ENCODE data around the gene CARD19.
A peak's percentile ranks its signal among the peaks of the same experiment; 100 is the strongest.

Gene CARD19

GRCh38 chr9:93096131-93096802 is at the start of gene CARD19:
CARD19 (plus strand) TSS chr9:93096217; CDS start chr9:93096346, 129 bp downstream.
- DNase-seq (ENCODE audit: low read depth in 2 of 2, low spot score in 1 of 2): no peak

- DNase-seq (ENCODE audit: low read depth in 2 of 2, low spot score in 1 of 2): no peak
Observed at GRCh38 chr9:93048566-93049448, 47.2 kb upstream of the CARD19 start.

GRCh38 chr9:93049491-93049890 is 46.5 kb upstream of the CARD19 start:
- no peak for DNase-seq (ENCODE audit: low read depth in 2 of 2, low spot score in 1 of 2)

GRCh38 chr9:93050231-93050630 is 45.8 kb upstream of the CARD19 start:
- no peak for DNase-seq (ENCODE audit: low read depth in 2 of 2, low spot score in 1 of 2)

GRCh38 chr9:93051680-93052089 is 44.3 kb upstream of the CARD19 start:
- DNase-seq (ENCODE audit: low read depth in 2 of 2, low spot score in 1 of 2): no peak

GRCh38 chr9:93052791-93053540 is 43.1 kb upstream of the CARD19 start:
- DNase-seq (ENCODE audit: low read depth in 2 of 2, low spot score in 1 of 2): no peak

GRCh38 chr9:93053781-93054331 is 42.2 kb upstream of the CARD19 start:
- no peak for DNase-seq (ENCODE audit: low read depth in 2 of 2, low spot score in 1 of 2)

GRCh38 chr9:93054758-93055704 is 41.0 kb upstream of the CARD19 start:
- DNase-seq (ENCODE audit: low read depth in 2 of 2, low spot score in 1 of 2): no peak

- no peak for DNase-seq (ENCODE audit: low read depth in 2 of 2, low spot score in 1 of 2)
Observed at GRCh38 chr9:93057042-93057702, 38.8 kb upstream of the CARD19 start.

- DNase-seq (ENCODE audit: low read depth in 2 of 2, low spot score in 1 of 2): no peak
Observed at GRCh38 chr9:93057703-93058354, 38.2 kb upstream of the CARD19 start.

- DNase-seq (ENCODE audit: low read depth in 2 of 2, low spot score in 1 of 2): peak in 1 of 2 donors; percentile 36
Observed at GRCh38 chr9:93058355-93059010, 37.5 kb upstream of the CARD19 start, which contains the start of gene SUSD3. SUSD3 (plus strand) TSS chr9:93058701; CDS start chr9:93058743, 42 bp downstream.

GRCh38 chr9:93059011-93059714 is 36.9 kb upstream of the CARD19 start:
- no peak for DNase-seq (ENCODE audit: low read depth in 2 of 2, low spot score in 1 of 2)

GRCh38 chr9:93059715-93060578 is 36.1 kb upstream of the CARD19 start:
- DNase-seq (ENCODE audit: low read depth in 2 of 2, low spot score in 1 of 2): no peak

- no peak for DNase-seq (ENCODE audit: low read depth in 2 of 2, low spot score in 1 of 2)
Observed at GRCh38 chr9:93060746-93061259, 35.2 kb upstream of the CARD19 start.

GRCh38 chr9:93061260-93061751 is 34.7 kb upstream of the CARD19 start:
- no peak for DNase-seq (ENCODE audit: low read depth in 2 of 2, low spot score in 1 of 2)

Measured in stimulated activated CD8-positive, alpha-beta memory T cell treated with anti-CD3 and anti-CD28 coated beads, Interleukin-4, amount 100 ng/mL, for 4 hours (primary cell).